Lung (tissue), 16 donors: ENCODE data around the gene TTI1. TPM values are rescaled to one million over a fixed set of nuclear protein-coding genes. Genes with fewer than 3 reads are reported as not detected.

Experiments
- ATAC-seq: fragments of 200-7000 bp; cut with Tn5 transposase; one replicate; pipeline ENCODE4 v1.9.1; 2020; ENCODE audit warnings: moderate number of reproducible peaks; ENCODE audit not compliant: insufficient read depth, low FRiP score
- DNase-seq, 3 donors: peaks; one replicate each; pipeline ENCODE4 v3.0.0-alpha.2; 2013 to 2017
- H3K27ac ChIP-seq, 2 donors: one replicate each; pipeline ENCODE4 v1.5.1; 2013; ENCODE audit warnings: mild to moderate bottlenecking in 2 of 2, moderate library complexity in 2 of 2, control low read depth in 1 of 2, inconsistent platforms in 1 of 2, low read depth in 1 of 2, low read length in 1 of 2
- H3K27me3 ChIP-seq, 3 donors: one replicate each; pipeline ENCODE4 v1.5.1; 2013; ENCODE audit warnings: low read length in 2 of 3; ENCODE audit not compliant: control insufficient read depth in 3 of 3, insufficient read depth in 3 of 3
- H3K36me3 ChIP-seq, 4 donors: one replicate each; pipeline ENCODE4 v1.5.1; 2013; ENCODE audit warnings: low read length in 4 of 4, mild to moderate bottlenecking in 1 of 4, moderate library complexity in 1 of 4; ENCODE audit not compliant: control insufficient read depth in 4 of 4, insufficient read depth in 4 of 4
- H3K4me1 ChIP-seq, 5 donors: one replicate each; pipeline ENCODE4 v1.5.1; 2013; ENCODE audit warnings: low read length in 5 of 5, mild to moderate bottlenecking in 2 of 5, moderate library complexity in 1 of 5; ENCODE audit not compliant: control insufficient read depth in 5 of 5, insufficient read depth in 5 of 5
- H3K4me3 ChIP-seq: one replicate; pipeline ENCODE4 v1.5.1; 2013; ENCODE audit warnings: mild to moderate bottlenecking, control low read depth, moderate library complexity
- H3K9ac ChIP-seq, 2 donors: one replicate each; pipeline ENCODE4 v1.5.1; 2013; ENCODE audit warnings: low read length in 2 of 2, control low read depth in 1 of 2; ENCODE audit not compliant: insufficient read depth in 1 of 2
- H3K9me3 ChIP-seq, 4 donors: one replicate each; pipeline ENCODE4 v1.5.1; 2013; ENCODE audit warnings: low read length in 3 of 4, mild to moderate bottlenecking in 1 of 4, moderate library complexity in 1 of 4; ENCODE audit not compliant: control insufficient read depth in 4 of 4, insufficient read depth in 3 of 4
- WGBS, 2 donors: extraction: QIAGEN DNeasy Blood & Tissue Kit; methylation state at CpG; one replicate each; pipeline ENCODE4 v1.1.7; 2013; 5-methylcytosine and 5-hydroxymethylcytosine counted together
- long read RNA-seq, 5 donors: transcript quantifications; one replicate each; lab custom pipeline, GENCODE V29; 2026
- polyA plus RNA-seq, 2 donors: library from polyadenylated mRNA; stranded (reverse); fragments of 200-250 nt; gene quantifications; one replicate each; pipeline ENCODE4 v1.2.1, GENCODE V29; 2013
- total RNA-seq, 2 donors: library from RNA; depleted of rRNA in 1 of 2; stranded (reverse); fragments of >200 nt in 1 of 2; gene quantifications; one replicate each; pipeline ENCODE4 v1.2.1, GENCODE V29; 2014 to 2021
- TF ChIP-seq, protein P1 (sequence below): IDR thresholded peaks from 2 replicates; pipeline ENCODE4 v1.5.1; 2012; ENCODE audit warnings: mild to moderate bottlenecking; ENCODE audit errors: control extremely low read depth, extremely low read depth
- donor health status: control.
- donor health status: control.
- donor health status: Bipolar disorder and iron deficiency.
- donor health status: healthy.
- donor health status: DM: yes; HTN: yes; CAD: no.

Gene TTI1
- total RNA-seq: 10 to 100 TPM; 18.0 to 33.8 TPM
- polyA plus RNA-seq: 10 to 100 TPM in 1 of 2 donors, 1 to 10 TPM in 1; 6.7 to 13.0 TPM
- long read RNA-seq, donor 1, partial matches to known transcripts: 22 of 37 reads
- long read RNA-seq, donor 1, other reads (novel, unspliced or antisense): 11 of 37 reads
- long read RNA-seq, donor 2: 0 reads
- long read RNA-seq, donor 3: 0 reads
- long read RNA-seq, donor 4, partial matches to known transcripts: 12 of 21 reads
- long read RNA-seq, donor 4, other reads (novel, unspliced or antisense): 7 of 21 reads
- long read RNA-seq, donor 5, partial matches to known transcripts: 15 of 20 reads
- long read RNA-seq, donor 5, other reads (novel, unspliced or antisense): 0 of 20 reads

DNA sequence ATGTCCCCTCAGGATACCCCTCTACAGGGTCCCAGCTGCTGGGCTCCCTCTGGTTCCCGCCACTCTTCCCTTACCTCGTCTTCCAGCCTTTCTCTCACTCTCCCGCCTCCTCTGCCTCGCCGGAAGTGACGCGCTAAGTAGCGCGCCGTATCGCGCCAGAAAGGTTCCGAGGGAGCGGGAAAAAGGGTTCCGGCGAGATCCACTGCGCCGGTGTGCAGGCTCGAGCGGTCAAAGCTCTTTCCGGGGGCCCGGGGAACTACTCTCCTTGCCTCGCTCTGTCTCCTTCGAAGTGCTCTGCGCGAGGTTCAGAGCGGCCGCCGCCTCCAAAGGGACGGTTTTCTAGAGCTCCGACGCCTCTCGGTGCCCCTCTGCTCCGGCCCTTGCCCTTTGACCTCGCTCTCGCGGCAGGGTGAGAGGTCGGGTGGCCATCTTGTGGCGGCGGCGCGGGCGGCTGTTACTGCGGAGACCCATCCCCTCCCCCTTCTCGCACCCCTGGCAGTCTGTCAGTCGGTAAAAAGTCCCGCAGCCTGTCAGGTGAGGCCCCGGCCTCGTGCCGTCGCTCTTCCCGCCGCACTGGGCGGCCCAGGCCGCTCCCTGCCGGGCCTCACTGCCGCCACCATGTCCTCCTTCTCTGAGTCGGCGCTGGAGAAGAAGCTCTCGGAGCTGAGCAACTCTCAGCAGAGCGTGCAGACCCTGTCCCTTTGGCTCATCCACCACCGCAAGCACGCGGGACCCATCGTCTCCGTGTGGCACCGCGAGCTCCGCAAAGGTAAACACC, at the start of gene TTI1, which contains the start of gene RPRD1B:
TTI1 (minus strand) TSS at position 127 of the 778 bp plus-strand sequence. CDS start 19,640 bp downstream, outside the sequence.
RPRD1B (plus strand) TSS at position 417 of the 778 bp plus-strand sequence; CDS start at position 619, 202 bp downstream.
- TF ChIP-seq, protein P1, sequence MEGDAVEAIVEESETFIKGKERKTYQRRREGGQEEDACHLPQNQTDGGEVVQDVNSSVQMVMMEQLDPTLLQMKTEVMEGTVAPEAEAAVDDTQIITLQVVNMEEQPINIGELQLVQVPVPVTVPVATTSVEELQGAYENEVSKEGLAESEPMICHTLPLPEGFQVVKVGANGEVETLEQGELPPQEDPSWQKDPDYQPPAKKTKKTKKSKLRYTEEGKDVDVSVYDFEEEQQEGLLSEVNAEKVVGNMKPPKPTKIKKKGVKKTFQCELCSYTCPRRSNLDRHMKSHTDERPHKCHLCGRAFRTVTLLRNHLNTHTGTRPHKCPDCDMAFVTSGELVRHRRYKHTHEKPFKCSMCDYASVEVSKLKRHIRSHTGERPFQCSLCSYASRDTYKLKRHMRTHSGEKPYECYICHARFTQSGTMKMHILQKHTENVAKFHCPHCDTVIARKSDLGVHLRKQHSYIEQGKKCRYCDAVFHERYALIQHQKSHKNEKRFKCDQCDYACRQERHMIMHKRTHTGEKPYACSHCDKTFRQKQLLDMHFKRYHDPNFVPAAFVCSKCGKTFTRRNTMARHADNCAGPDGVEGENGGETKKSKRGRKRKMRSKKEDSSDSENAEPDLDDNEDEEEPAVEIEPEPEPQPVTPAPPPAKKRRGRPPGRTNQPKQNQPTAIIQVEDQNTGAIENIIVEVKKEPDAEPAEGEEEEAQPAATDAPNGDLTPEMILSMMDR: no peak
- Histone ChIP-seq H3K36me3 (peaks cover 0 to 23% (median 10%) of the 10 kb centered on the region in 4 donors), H3K4me3 (peak within 1 kb of the TSS; percentile 87), H3K9ac (peak within 1 kb of the TSS; percentile 58 to 92), H3K27ac (peak within 1 kb of the TSS; percentile 95 to 96), H3K27me3 (no peaks in the 10 kb centered on the region), H3K4me1 (peaks cover 10 to 40% (median 18%) of the 10 kb centered on the region in 5 donors), H3K9me3 (no peaks in the 10 kb centered on the region)
- 0% methylated on average over 65 to 69 of the region's 69 CpGs for WGBS, 2 donors
- ATAC-seq (peak; percentile 92), DNase-seq (peak; percentile 96 to 97 (median 97))

DNA sequence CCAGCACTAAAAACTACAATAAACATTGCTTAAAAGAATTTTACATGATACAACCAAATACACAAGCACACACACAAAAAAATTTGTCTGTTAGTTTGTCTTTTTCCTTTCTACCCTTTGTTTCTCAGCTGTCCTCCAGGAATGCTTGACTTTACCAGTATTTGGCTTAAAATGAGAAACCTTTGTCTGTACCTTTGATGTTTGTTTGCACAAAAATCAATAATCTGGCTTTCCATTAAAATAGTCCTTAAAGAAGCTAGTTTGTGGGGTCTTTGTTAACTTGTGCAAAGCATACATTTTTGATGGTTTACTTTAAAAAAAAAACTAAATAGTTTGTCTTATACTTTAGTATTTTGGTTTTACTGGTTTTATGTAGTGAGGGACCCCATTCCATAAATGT, 49.6 kb upstream of the TTI1 start:
- Histone ChIP-seq H3K27me3 (no peaks in the 10 kb centered on the region), H3K27ac (no peak overlapping the region), H3K9ac (no peak overlapping the region), H3K36me3 (peaks cover 2 to 19% (median 9%) of the 10 kb centered on the region in 4 donors), H3K4me1 (peaks cover 4 to 29% (median 17%) of the 10 kb centered on the region in 5 donors), H3K9me3 (peaks cover 0 to 2% (median 0%) of the 10 kb centered on the region in 4 donors), H3K4me3 (no peak overlapping the region)
- ATAC-seq (no peak), DNase-seq (no peak)
- TF ChIP-seq, protein P1: no peak

DNA sequence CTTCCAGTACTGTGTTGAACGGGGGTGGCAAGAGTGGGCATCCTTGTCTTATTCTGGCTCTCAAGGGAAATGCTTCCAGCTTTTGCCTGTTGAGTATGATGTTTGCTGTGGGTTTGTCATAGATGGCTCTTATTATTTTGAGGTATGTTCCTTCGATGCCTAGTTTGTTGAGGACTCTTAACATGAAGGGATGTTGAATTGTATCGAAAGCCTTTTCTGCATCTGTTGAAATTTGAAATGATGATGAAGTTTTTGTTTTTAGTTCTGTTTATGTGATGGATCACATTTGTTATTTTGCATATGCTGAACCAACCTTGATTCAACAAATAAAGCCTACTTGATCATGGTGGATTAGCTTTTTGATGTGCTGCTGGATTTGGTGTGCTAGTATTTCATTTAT, 48.3 kb upstream of the TTI1 start:
- peaks cover 4 to 29% (median 17%) of the 10 kb centered on the region in 5 donors for H3K4me1 ChIP-seq
- no peak overlapping the region for H3K27ac ChIP-seq
- no peak overlapping the region for H3K4me3 ChIP-seq
- DNase-seq: no peak
- TF ChIP-seq, protein P1: no peak
- H3K36me3 ChIP-seq: peaks cover 6 to 21% (median 14%) of the 10 kb centered on the region in 4 donors
- WGBS, 2 donors: 65 to 76% methylated on average over 3 of the region's 3 CpGs
- H3K9me3 ChIP-seq: peaks cover 0 to 2% (median 0%) of the 10 kb centered on the region in 4 donors
- H3K27me3 ChIP-seq: no peaks in the 10 kb centered on the region
- no peak for ATAC-seq
- no peak overlapping the region for H3K9ac ChIP-seq
